IMR-90 (cell line): ENCODE data around the gene UNC119. TPM values are rescaled to one million over a fixed set of nuclear protein-coding genes. Genes with fewer than 3 reads are reported as not detected.

ENCODE experiments used
- ATAC-seq: fragments of 200-7000 bp; cut with Tn5 transposase; 2 replicates; pipeline ENCODE4 v1.9.1; 2020; ENCODE audit warnings: low read depth, mild to moderate bottlenecking, moderate library complexity
- BruUV-seq: library from RNA; stranded (reverse); fragments of 400-500 nt; replicated peaks from 2 replicates; lab custom pipeline; 2021; lab: Mats Ljungman, UMichigan
- CTCF ChIA-PET: fragments of 300-600 bp; formaldehyde crosslinking; extraction: SDS; loops from one replicate; lab custom pipeline; 2021; ENCODE audit warnings: antibody characterized with exemption; lab: Yijun Ruan, JAX
- POLR2A ChIA-PET: fragments of 300-600 bp; sonication (Branson Sonifier 250); formaldehyde crosslinking; loops from one replicate; lab custom pipeline; 2022; ENCODE audit warnings: antibody characterized with exemption; ENCODE audit not compliant: unreplicated experiment; lab: Charles Lee
- DNase-seq: peaks from one replicate; pipeline ENCODE4 v3.0.0; 2013
- H2AFZ ChIP-seq: replicated peaks from 2 replicates; pipeline ENCODE3; 2013; ENCODE audit warnings: low read length, mild to moderate bottlenecking; ENCODE audit not compliant: poor library complexity
- H2AK5ac ChIP-seq: 2 replicates; pipeline ENCODE4 v1.6.1; 2013; ENCODE audit warnings: low read depth, low read length, inconsistent platforms
- H2AK9ac ChIP-seq: replicated peaks from 2 replicates; pipeline ENCODE3; 2013; ENCODE audit warnings: mild to moderate bottlenecking, low read depth, low read length, moderate library complexity; ENCODE audit not compliant: poor library complexity
- H2BK120ac ChIP-seq: 2 replicates; pipeline ENCODE4 v1.6.1; 2013; ENCODE audit warnings: low read depth, low read length, inconsistent platforms
- H2BK15ac ChIP-seq: 3 replicates; pipeline ENCODE4 v1.6.1; 2013; ENCODE audit warnings: low read depth, low read length, inconsistent platforms
- H2BK20ac ChIP-seq: 2 replicates; pipeline ENCODE4 v1.6.1; 2013; ENCODE audit warnings: low read depth, mild to moderate bottlenecking, inconsistent platforms, low read length, moderate library complexity
- H2BK5ac ChIP-seq: 2 replicates; pipeline ENCODE4 v1.6.1; 2013; ENCODE audit warnings: mild to moderate bottlenecking, low read depth, low read length, inconsistent platforms; ENCODE audit not compliant: poor library complexity, severe bottlenecking
- H3K14ac ChIP-seq: replicated peaks from 2 replicates; pipeline ENCODE4 v1.6.1; 2013; ENCODE audit warnings: low read depth, low read length, inconsistent platforms
- H3K18ac ChIP-seq: 2 replicates; pipeline ENCODE4 v1.6.1; 2013; ENCODE audit warnings: low read depth, low read length, control low read depth
- H3K23ac ChIP-seq: 2 replicates; pipeline ENCODE4 v1.6.1; 2013; ENCODE audit warnings: low read depth, low read length, inconsistent platforms
- H3K27ac ChIP-seq: 2 replicates; pipeline ENCODE4 v1.5.1; 2013; ENCODE audit warnings: mild to moderate bottlenecking, control low read depth, low read length; ENCODE audit not compliant: insufficient read depth
- H3K27me3 ChIP-seq: 2 replicates; pipeline ENCODE4 v1.6.1; 2013; ENCODE audit warnings: low read length; ENCODE audit not compliant: control insufficient read depth, insufficient read depth
- H3K36me3 ChIP-seq: 2 replicates; pipeline ENCODE4 v1.6.1; 2013; ENCODE audit warnings: low read length, mixed read lengths; ENCODE audit not compliant: control insufficient read depth, insufficient read depth
- H3K4ac ChIP-seq: 2 replicates; pipeline ENCODE4 v1.6.1; 2013; ENCODE audit warnings: low read depth, low read length, inconsistent platforms
- H3K4me1 ChIP-seq: 2 replicates; pipeline ENCODE4 v1.6.1; 2013; ENCODE audit warnings: low read length, mixed read lengths; ENCODE audit not compliant: control insufficient read depth, insufficient read depth
- H3K4me2 ChIP-seq: 2 replicates; pipeline ENCODE4 v1.6.1; 2013; ENCODE audit warnings: low read depth, mild to moderate bottlenecking, control low read depth, low read length, moderate library complexity
- H3K4me3 ChIP-seq: 2 replicates; pipeline ENCODE4 v1.5.1; 2013; ENCODE audit warnings: low read depth, mild to moderate bottlenecking, control low read depth, low read length, moderate library complexity; ENCODE audit not compliant: insufficient read depth
- H3K56ac ChIP-seq: 2 replicates; pipeline ENCODE4 v1.6.1; 2013; ENCODE audit warnings: low read length, inconsistent platforms; ENCODE audit not compliant: insufficient read depth; ENCODE audit errors: extremely low read depth
- H3K79me1 ChIP-seq, 2 experiments: 2 replicates each; pipeline ENCODE4 v1.6.1; 2013; ENCODE audit warnings: low read length in 2 of 2, inconsistent platforms in 1 of 2, low read depth in 1 of 2
- H3K9ac ChIP-seq: 2 replicates; pipeline ENCODE4 v1.6.1; 2013; ENCODE audit warnings: low read depth, low read length, control low read depth
- H3K9me1 ChIP-seq: 2 replicates; pipeline ENCODE4 v1.6.1; 2013; ENCODE audit warnings: low read length, inconsistent platforms; ENCODE audit not compliant: insufficient read depth
- H3K9me3 ChIP-seq: 2 replicates; pipeline ENCODE4 v1.6.1; 2013; ENCODE audit warnings: low read length; ENCODE audit not compliant: control insufficient read depth, insufficient read depth
- H4K20me1 ChIP-seq: 2 replicates; pipeline ENCODE4 v1.6.1; 2013; ENCODE audit warnings: low read length, inconsistent platforms; ENCODE audit not compliant: insufficient read depth
- H4K5ac ChIP-seq: 2 replicates; pipeline ENCODE4 v1.6.1; 2013; ENCODE audit warnings: mild to moderate bottlenecking, low read depth, low read length, control low read depth
- H4K8ac ChIP-seq, 2 experiments: 2 replicates each; pipeline ENCODE4 v1.6.1; 2013; ENCODE audit warnings: low read depth in 2 of 2, low read length in 2 of 2, control low read depth in 1 of 2, inconsistent platforms in 1 of 2
- H4K91ac ChIP-seq: 2 replicates; pipeline ENCODE4 v1.6.1; 2013; ENCODE audit warnings: low read depth, low read length, inconsistent platforms; ENCODE audit not compliant: insufficient read depth
- BHLHE40 ChIP-seq: fragments of 150-350 bp; IDR thresholded peaks from 2 replicates; pipeline ENCODE4 v1.6.1; 2016; ENCODE audit warnings: mild to moderate bottlenecking, low read depth, low read length
- CTCF ChIP-seq: conservative IDR thresholded peaks from 2 replicates; pipeline ENCODE4 v1.5.1; 2012; ENCODE audit warnings: mild to moderate bottlenecking, low read depth, low read length, improper control_type of control experiment
- ELK1 ChIP-seq: fragments of 150-350 bp; IDR thresholded peaks from 2 replicates; pipeline ENCODE4 v1.6.1; 2016; ENCODE audit warnings: low read depth, mild to moderate bottlenecking, low read length, moderate library complexity, borderline replicate concordance
- FOS ChIP-seq: fragments of 150-350 bp; IDR thresholded peaks from 2 replicates; pipeline ENCODE4 v1.6.1; 2016; ENCODE audit warnings: low read depth, low read length
- NFE2L2 ChIP-seq: fragments of 150-350 bp; IDR thresholded peaks from 2 replicates; pipeline ENCODE4 v1.6.1; 2016; ENCODE audit warnings: low read depth, mild to moderate bottlenecking, low read length
- SMC3 ChIP-seq: fragments of 150-350 bp; IDR thresholded peaks from 2 replicates; pipeline ENCODE4 v1.6.1; 2016; ENCODE audit warnings: low read depth, mild to moderate bottlenecking, antibody characterized with exemption, low read length, moderate library complexity
- WGBS, 2 experiments: methylation state at CpG; one replicate each; pipeline versions ENCODE4 v1.1.5 to v1.1.7; 2013; ENCODE audit warnings: missing lambda C conversion rate in 2 of 2; ENCODE audit not compliant: insufficient read length in 1 of 2; ENCODE audit errors: extremely low coverage in 2 of 2; 5-methylcytosine and 5-hydroxymethylcytosine counted together
- dilution Hi-C: fragments of 300-500 bp; cut with HindIII; formaldehyde crosslinking; loops from one replicate; pipeline ENCODE4 v1.14.3; 2018; ENCODE audit warnings: low sequenced_read_pairs; ENCODE audit not compliant: unreplicated experiment
- in situ Hi-C: fragments of 300-500 bp; cut with MboI; formaldehyde crosslinking; loops from 3 replicates; pipeline ENCODE4 v1.14.3; 2019; ENCODE audit warnings: low sequenced_read_pairs, inconsistent platforms, mixed read lengths
- intact Hi-C: fragments of 100-400 bp; cut with micrococcal nuclease; formaldehyde crosslinking; loops from 2 replicates; pipeline ENCODE4 v1.10.0; 2022
- polyA plus RNA-seq, 3 experiments: library from polyadenylated mRNA; depleted of rRNA; stranded (reverse); fragments of >200 nt; gene quantifications; 2 replicates each; pipeline ENCODE4 v1.2.3, GENCODE V29; 2012; ENCODE audit warnings: low replicate concordance in 1 of 3
- total RNA-seq: library from RNA; depleted of rRNA; stranded (reverse); fragments of >200 nt; gene quantifications from 2 replicates; pipeline ENCODE4 v1.2.3, GENCODE V29; 2012

Gene UNC119
- total and polyA plus RNA-seq, 2 of the 4 experiments (the other 2 are of a cell fraction) = 22.4 to 57.4 TPM

- no peaks in the 10 kb centered on the region for H3K36me3 ChIP-seq
- H3K4me3 ChIP-seq = no peak overlapping the region
- ChIA-PET CTCF (no interaction called here), POLR2A (no interaction called here)
- dilution Hi-C loops = no loop called here
- H3K4me1 ChIP-seq = no peaks in the 10 kb centered on the region
- no peak overlapping the region for H2AFZ ChIP-seq
- H2AK5ac ChIP-seq = no peak overlapping the region
- no peak overlapping the region for H2BK20ac ChIP-seq
- TF ChIP-seq FOS = no peak
- no peak for TF ChIP-seq CTCF
- TF ChIP-seq BHLHE40 = no peak
- no peak for TF ChIP-seq ELK1
- no peak for TF ChIP-seq SMC3
- no peak for TF ChIP-seq NFE2L2
- H2AK9ac ChIP-seq = no peak overlapping the region
- H3K27ac ChIP-seq = no peak overlapping the region
- in situ Hi-C loops = no loop called here
- H3K9me3 ChIP-seq = no peaks in the 10 kb centered on the region
- no peak overlapping the region for H4K91ac ChIP-seq
- no peaks in the 10 kb centered on the region for H3K79me1 ChIP-seq
- no peak overlapping the region for H3K4me2 ChIP-seq
- ATAC-seq = no peak
- H3K23ac ChIP-seq = no peak overlapping the region
- no peak overlapping the region for H2BK15ac ChIP-seq
- no peak overlapping the region for H4K8ac ChIP-seq
- H3K18ac ChIP-seq = no peak overlapping the region
- no TSS peak for BruUV-seq
- no peak overlapping the region for H3K4ac ChIP-seq
- WGBS, 2 experiments = 50% methylated on average over 1 of the region's 1 CpG; no CpG with 5 or more reads in 1 of the 2 experiments
- H4K20me1 ChIP-seq = no peaks in the 10 kb centered on the region; the same call in 1 of the 2 replicates
- H3K9ac ChIP-seq = no peak overlapping the region
- no peak overlapping the region for H3K14ac ChIP-seq
- no peak overlapping the region for H3K56ac ChIP-seq
- H3K9me1 ChIP-seq = no peaks in the 10 kb centered on the region
- H2BK5ac ChIP-seq = no peak overlapping the region
- DNase-seq = no peak
- no peak overlapping the region for H2BK120ac ChIP-seq
- intact Hi-C loops = no loop called here
- no peak overlapping the region for H4K5ac ChIP-seq
- H3K27me3 ChIP-seq = peaks cover 55% of the 10 kb centered on the region
Measured at GRCh38 chr17:28515518-28515917, 36.9 kb downstream of the UNC119 start.
